Sigmoid colon (tissue), 4 donors: Measurements from ENCODE around the gene ALOX12B.

Experiments used
- POLR2A ChIP-seq, 2 donors: fragments of 450-650 bp; IDR thresholded peaks; one replicate each; pipeline ENCODE4 v1.6.1; 2016; ENCODE audit warnings: antibody characterized with exemption in 2 of 2, mild to moderate bottlenecking in 2 of 2, moderate library complexity in 2 of 2
- POLR2AphosphoS5 ChIP-seq, 4 donors: sonication (generic); formaldehyde crosslinking; IDR thresholded peaks; one replicate each; pipeline ENCODE4 v1.6.1; 2017; ENCODE audit warnings: antibody characterized with exemption in 4 of 4
- TF ChIP-seq, protein P1 (sequence below), 4 experiments: fragments of 450-650 bp in 3 of 4; fragments of 200-600 bp in 1 of 4; IDR thresholded peaks; one replicate each; pipeline ENCODE4 v1.5.1; 2016 to 2019; ENCODE audit warnings: antibody characterized with exemption in 4 of 4, mild to moderate bottlenecking in 3 of 4, moderate library complexity in 2 of 4

DNA sequence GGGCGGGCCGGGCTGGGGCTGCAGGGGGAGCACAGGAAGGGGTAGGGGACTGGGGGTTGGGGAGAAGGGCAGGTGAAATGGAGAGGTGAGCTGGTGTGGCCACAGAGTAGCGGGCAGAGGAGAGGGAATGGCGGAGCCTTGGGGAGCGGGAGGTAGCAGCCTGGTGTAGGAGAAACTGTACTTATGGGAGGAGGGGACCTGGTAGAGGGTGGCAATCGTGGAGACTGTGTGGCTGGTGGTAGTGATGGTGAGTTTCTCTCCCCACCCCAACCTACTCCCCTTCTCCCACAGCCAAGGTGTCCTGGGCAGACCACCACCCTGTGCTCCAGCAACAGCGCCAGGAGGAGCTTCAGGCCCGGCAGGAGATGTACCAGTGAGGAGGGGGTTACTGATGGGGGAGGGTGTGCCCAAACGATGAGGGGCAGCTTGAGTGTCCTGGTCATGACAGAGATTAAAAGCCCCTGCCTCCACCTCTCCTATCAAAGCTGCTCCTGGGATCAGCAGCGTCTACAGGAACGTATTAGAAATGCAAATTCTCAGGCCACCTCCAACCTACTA is 47.8 kb downstream of the ALOX12B start:
- TF ChIP-seq, protein P1, sequence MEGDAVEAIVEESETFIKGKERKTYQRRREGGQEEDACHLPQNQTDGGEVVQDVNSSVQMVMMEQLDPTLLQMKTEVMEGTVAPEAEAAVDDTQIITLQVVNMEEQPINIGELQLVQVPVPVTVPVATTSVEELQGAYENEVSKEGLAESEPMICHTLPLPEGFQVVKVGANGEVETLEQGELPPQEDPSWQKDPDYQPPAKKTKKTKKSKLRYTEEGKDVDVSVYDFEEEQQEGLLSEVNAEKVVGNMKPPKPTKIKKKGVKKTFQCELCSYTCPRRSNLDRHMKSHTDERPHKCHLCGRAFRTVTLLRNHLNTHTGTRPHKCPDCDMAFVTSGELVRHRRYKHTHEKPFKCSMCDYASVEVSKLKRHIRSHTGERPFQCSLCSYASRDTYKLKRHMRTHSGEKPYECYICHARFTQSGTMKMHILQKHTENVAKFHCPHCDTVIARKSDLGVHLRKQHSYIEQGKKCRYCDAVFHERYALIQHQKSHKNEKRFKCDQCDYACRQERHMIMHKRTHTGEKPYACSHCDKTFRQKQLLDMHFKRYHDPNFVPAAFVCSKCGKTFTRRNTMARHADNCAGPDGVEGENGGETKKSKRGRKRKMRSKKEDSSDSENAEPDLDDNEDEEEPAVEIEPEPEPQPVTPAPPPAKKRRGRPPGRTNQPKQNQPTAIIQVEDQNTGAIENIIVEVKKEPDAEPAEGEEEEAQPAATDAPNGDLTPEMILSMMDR (IDR thresholded peaks at IDR 0.05) = no peak
- TF ChIP-seq POLR2A (IDR thresholded peaks at IDR 0.05) (no peak), POLR2AphosphoS5 (IDR thresholded peaks at IDR 0.05) (no peak)
